ENCODE data around the gene NDUFB6. TPM values are rescaled to one million over a fixed set of nuclear protein-coding genes. Genes with fewer than 3 reads are reported as not detected.
"Not testable (repeated sequence)": the region's sequence is repeated elsewhere in the genome, so short reads cannot be mapped to it uniquely, and the experiment has no call there.

The NDUFB6 gene
- total RNA-seq, 1 donor from 2014 or later: 55.5 TPM

GRCh38 chr9:32526041-32526706, 46.8 kb downstream of the NDUFB6 start, which contains the start of gene RIGI:
Gene RIGI, minus strand, starts transcription at chr9:32526196. Its CDS starts 30 bp downstream, at chr9:32526166.
- TF ChIP-seq CTCF (conservative IDR thresholded peaks at IDR 0.05): peak; percentile 64
- no peaks in the 10 kb centered on the region for H3K27me3 Mint-ChIP-seq (ENCODE audit: low read depth)
- H3K27ac Mint-ChIP-seq (ENCODE audit: unreplicated experiment): peak within 1 kb of the TSS; percentile 58
- H3K9me3 Mint-ChIP-seq: peaks cover 10% of the 10 kb centered on the region
- DNase-seq (ENCODE audit: low read depth, low spot score): peak; percentile 64
- H3K4me3 Mint-ChIP-seq: peak within 1 kb of the TSS; percentile 90
- peaks cover 28% of the 10 kb centered on the region for H3K36me3 Mint-ChIP-seq (ENCODE audit: low read depth)
- peaks cover 23% of the 10 kb centered on the region for H3K4me1 Mint-ChIP-seq

DNA sequence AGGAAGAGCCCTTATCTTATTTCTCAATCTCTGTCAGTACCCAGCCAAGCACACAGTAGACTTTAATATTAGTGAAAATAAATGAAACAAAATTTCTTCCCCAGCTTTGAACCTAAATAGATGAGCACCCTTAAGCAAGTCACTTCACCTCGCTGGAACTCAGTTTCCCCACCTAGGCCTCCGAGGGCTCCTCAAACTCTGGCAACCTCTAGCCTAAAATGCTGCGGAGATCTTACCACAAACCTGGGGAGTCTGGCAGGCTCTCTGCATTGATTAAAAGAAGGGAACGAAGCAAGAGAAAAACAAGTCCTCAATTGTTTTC, 47.3 kb downstream of the NDUFB6 start:
- TF ChIP-seq CTCF (conservative IDR thresholded peaks at IDR 0.05): no peak
- peak overlapping the region; percentile 90 for H3K4me3 Mint-ChIP-seq
- peak overlapping the region; percentile 58 for H3K27ac Mint-ChIP-seq (ENCODE audit: unreplicated experiment)
- H3K27me3 Mint-ChIP-seq (ENCODE audit: low read depth): no peaks in the 10 kb centered on the region
- peaks cover 10% of the 10 kb centered on the region for H3K9me3 Mint-ChIP-seq
- no peak for DNase-seq (ENCODE audit: low read depth, low spot score)
- peaks cover 24% of the 10 kb centered on the region for H3K36me3 Mint-ChIP-seq (ENCODE audit: low read depth)
- H3K4me1 Mint-ChIP-seq: peaks cover 23% of the 10 kb centered on the region

- peaks cover 23% of the 10 kb centered on the region for H3K4me1 Mint-ChIP-seq
- H3K27ac Mint-ChIP-seq (ENCODE audit: unreplicated experiment): peak overlapping the region; percentile 58
- peaks cover 23% of the 10 kb centered on the region for H3K36me3 Mint-ChIP-seq (ENCODE audit: low read depth)
- TF ChIP-seq CTCF (conservative IDR thresholded peaks at IDR 0.05): no peak
- H3K27me3 Mint-ChIP-seq (ENCODE audit: low read depth): no peaks in the 10 kb centered on the region
- DNase-seq (ENCODE audit: low read depth, low spot score): no peak
- H3K9me3 Mint-ChIP-seq: peaks cover 10% of the 10 kb centered on the region
- peak overlapping the region; percentile 90 for H3K4me3 Mint-ChIP-seq
Observed at GRCh38 chr9:32524892-32525708, 47.9 kb downstream of the NDUFB6 start.

- Mint-ChIP-seq H3K4me3 (peak overlapping the region; percentile 90), H3K4me1 (peaks cover 23% of the 10 kb centered on the region), H3K36me3 (ENCODE audit: low read depth) (peaks cover 23% of the 10 kb centered on the region)
- DNase-seq (ENCODE audit: low read depth, low spot score); H3K27ac Mint-ChIP-seq (ENCODE audit: unreplicated experiment); H3K9me3 Mint-ChIP-seq; H3K27me3 Mint-ChIP-seq (ENCODE audit: low read depth): not testable (repeated sequence)
Observed at GRCh38 chr9:32524558-32524891, 48.4 kb downstream of the NDUFB6 start.

- TF ChIP-seq CTCF (conservative IDR thresholded peaks at IDR 0.05): no peak
- peaks cover 23% of the 10 kb centered on the region for H3K36me3 Mint-ChIP-seq (ENCODE audit: low read depth)
- H3K27ac Mint-ChIP-seq (ENCODE audit: unreplicated experiment): no peak overlapping the region
- peaks cover 10% of the 10 kb centered on the region for H3K9me3 Mint-ChIP-seq
- H3K4me1 Mint-ChIP-seq: peaks cover 23% of the 10 kb centered on the region
- no peak for DNase-seq (ENCODE audit: low read depth, low spot score)
- H3K27me3 Mint-ChIP-seq (ENCODE audit: low read depth): no peaks in the 10 kb centered on the region
- peak overlapping the region; percentile 90 for H3K4me3 Mint-ChIP-seq
Observed at GRCh38 chr9:32523910-32524309, 49.0 kb downstream of the NDUFB6 start.

- TF ChIP-seq CTCF (conservative IDR thresholded peaks at IDR 0.05): no peak
- Mint-ChIP-seq H3K36me3 (ENCODE audit: low read depth) (peaks cover 38% of the 10 kb centered on the region), H3K4me1 (no peaks in the 10 kb centered on the region), H3K9me3 (peaks cover 16% of the 10 kb centered on the region), H3K27ac (ENCODE audit: unreplicated experiment) (no peak overlapping the region), H3K4me3 (no peak overlapping the region), H3K27me3 (ENCODE audit: low read depth) (no peaks in the 10 kb centered on the region)
- DNase-seq (ENCODE audit: low read depth, low spot score): no peak
Observed at GRCh38 chr9:32518276-32518675, 54.7 kb downstream of the NDUFB6 start.

Measured in neural crest cell (in vitro differentiated cells).